IPS DF 4.7 (cell line): ENCODE measurements around the gene C9orf43.

Source experiments
- DNase-seq: peaks from one replicate; pipeline ENCODE4 v3.0.0-alpha.2; 2013; ENCODE audit warnings: low spot score; ENCODE audit errors: extremely low read depth

The C9orf43 gene

GRCh38 chr9:113465599-113466140 is 55.1 kb downstream of the C9orf43 start:
- no peak for DNase-seq

GRCh38 chr9:113467183-113467582 is 56.6 kb downstream of the C9orf43 start:
- DNase-seq, result no peak

DNA sequence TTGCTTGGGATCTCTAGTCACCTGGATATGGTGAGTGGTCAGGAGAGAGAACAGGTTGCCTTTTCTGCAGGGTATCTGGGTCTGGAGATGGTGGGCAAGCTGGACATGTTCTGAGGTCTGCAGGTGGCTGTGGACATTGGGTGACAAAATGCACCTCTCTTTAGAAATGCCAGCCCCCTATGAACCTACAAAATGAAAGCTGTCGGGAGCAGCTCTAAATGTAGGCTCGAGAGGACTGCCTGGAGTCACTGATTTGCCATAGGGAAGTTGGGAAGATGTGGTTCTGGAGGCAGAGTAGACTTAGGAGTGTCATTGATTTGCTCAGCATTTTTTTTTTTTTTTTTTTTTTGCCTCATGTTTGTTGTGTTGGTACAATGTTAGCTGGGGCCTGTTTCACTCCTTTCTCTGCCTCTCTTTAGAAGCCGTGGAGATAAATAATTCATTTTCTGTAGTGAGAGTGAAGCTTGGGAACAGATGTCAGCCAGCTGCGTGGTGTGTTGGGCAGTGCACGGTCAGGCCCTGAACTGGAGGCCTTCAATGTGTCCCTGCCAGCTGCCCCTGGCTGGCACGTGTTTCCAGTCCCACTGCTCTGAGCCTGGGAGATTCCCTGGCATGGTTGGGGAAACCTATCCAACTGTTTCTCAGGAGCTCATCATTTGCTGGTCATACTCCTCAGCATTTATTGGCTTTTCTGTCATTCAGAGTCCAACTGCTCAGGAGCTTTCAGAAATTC is 58.3 kb downstream of the C9orf43 start:
- no peak for DNase-seq

GRCh38 chr9:113471143-113471542 is 60.6 kb downstream of the C9orf43 start:
- DNase-seq, result no peak

DNA sequence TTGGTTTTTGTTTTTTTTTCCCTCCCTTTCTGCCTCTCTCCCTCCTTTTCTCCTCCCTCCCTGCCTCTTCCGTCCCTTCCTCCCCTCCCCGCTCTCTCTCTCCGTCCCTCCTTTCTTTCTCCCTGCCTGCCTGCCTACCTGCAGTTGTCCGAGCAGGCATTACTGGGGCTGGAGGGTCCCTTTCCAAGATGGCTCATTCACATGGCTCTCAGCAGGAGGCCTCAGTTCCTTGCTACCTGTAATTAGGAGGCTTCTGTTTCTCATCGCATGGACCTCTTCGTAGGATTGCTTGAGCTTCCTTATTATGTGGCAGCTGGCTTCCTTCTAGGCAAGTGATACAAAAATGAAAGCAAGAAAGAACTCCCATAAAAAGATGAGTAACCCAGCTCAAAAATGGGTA is 61.0 kb downstream of the C9orf43 start:
- no peak for DNase-seq

GRCh38 chr9:113472199-113472598 is 61.7 kb downstream of the C9orf43 start:
- DNase-seq, result no peak

GRCh38 chr9:113474360-113475028 is 63.9 kb downstream of the C9orf43 start:
- DNase-seq, result no peak

DNA sequence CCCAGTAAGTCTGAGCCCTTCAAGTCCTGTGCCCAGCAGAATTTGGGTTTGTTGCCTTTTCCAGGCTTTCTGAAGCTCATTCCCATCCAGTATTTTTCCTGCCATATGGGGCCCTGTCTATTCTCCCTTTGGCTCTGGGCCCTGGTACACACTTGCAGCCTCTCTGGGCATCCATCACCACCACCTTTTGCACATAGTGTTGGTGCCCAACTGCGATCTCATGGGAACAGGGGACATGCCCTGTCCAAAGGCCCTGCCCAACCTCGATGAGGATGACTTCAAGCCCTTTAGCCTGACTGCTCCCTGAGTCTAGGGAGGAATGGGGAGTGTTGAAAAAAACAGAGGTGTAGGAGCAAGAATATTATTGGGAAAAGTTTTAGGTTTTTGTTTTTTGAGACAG is 64.5 kb downstream of the C9orf43 start:
- no peak for DNase-seq

- no peak for DNase-seq
Observed at GRCh38 chr9:113475992-113476391, 65.4 kb downstream of the C9orf43 start.

GRCh38 chr9:113476511-113476916 is 66.0 kb downstream of the C9orf43 start:
- DNase-seq, result no peak

DNA sequence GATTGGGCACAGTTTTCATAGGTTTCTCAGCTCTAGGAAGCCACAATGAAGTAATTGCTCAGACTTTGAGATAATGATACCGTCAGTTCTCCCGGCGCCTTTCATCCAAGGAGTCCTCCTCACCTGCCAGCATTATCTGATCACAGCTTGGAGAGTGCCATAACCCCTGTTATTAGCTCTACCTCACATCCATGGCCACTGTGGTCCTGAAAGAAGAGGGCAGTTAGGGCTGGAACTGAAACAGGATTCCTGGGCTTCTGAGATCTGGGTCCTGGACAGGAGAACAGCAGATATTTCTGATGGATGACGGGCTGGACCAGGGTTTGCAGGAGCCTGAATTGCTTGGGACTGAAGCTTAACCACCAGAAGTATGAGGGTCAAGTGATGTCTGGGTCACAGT is 66.5 kb downstream of the C9orf43 start:
- DNase-seq, result no peak

- no peak for DNase-seq
Observed at GRCh38 chr9:113477661-113478060, 67.1 kb downstream of the C9orf43 start.

- DNase-seq, result no peak
Observed at GRCh38 chr9:113479174-113479621, 68.7 kb downstream of the C9orf43 start.
